Smooth muscle cell (in vitro differentiated cells): ENCODE measurements around the gene SMYD3. TPM values are rescaled to one million over a fixed set of nuclear protein-coding genes. Genes with fewer than 3 reads are reported as not detected.
A peak's percentile ranks its signal among the peaks of the same experiment; 100 is the strongest.

Experiments used
- DNase-seq: peaks from one replicate; lab custom pipeline; 2025; ENCODE audit not compliant: unreplicated experiment; lab: John Stamatoyannopoulos, UW
- H2AFZ ChIP-seq: fragments of 200-600 bp; sonication (generic); 2 replicates; pipeline ENCODE4 v1.6.0; 2016; ENCODE audit warnings: antibody characterized with exemption, low read depth, mild to moderate bottlenecking
- H3F3A ChIP-seq: fragments of 200-600 bp; sonication (generic); 2 replicates; pipeline ENCODE4 v1.6.0; 2017; ENCODE audit warnings: antibody characterized with exemption, low read depth
- H3K27ac ChIP-seq: fragments of 200-600 bp; sonication (generic); 2 replicates; pipeline ENCODE4 v1.5.1; 2016; ENCODE audit warnings: low read depth, mild to moderate bottlenecking
- H3K27me3 ChIP-seq: fragments of 200-600 bp; sonication (generic); 2 replicates; pipeline ENCODE4 v1.6.1; 2016; ENCODE audit warnings: low read depth, mild to moderate bottlenecking
- H3K36me3 ChIP-seq: fragments of 200-600 bp; sonication (generic); 2 replicates; pipeline ENCODE4 v1.5.1; 2016; ENCODE audit warnings: low read depth
- H3K4me1 ChIP-seq: fragments of 200-600 bp; sonication (generic); 2 replicates; pipeline ENCODE4 v1.5.1; 2016; ENCODE audit warnings: low read depth
- H3K4me2 ChIP-seq: fragments of 200-600 bp; sonication (generic); 2 replicates; pipeline ENCODE4 v1.6.0; 2016; ENCODE audit warnings: mild to moderate bottlenecking
- H3K4me3 ChIP-seq: fragments of 200-600 bp; sonication (generic); 2 replicates; pipeline ENCODE4 v1.5.1; 2016; ENCODE audit warnings: mild to moderate bottlenecking
- H3K79me2 ChIP-seq: fragments of 200-600 bp; sonication (generic); 2 replicates; pipeline ENCODE4 v1.6.0; 2016; ENCODE audit warnings: low read depth, mild to moderate bottlenecking
- H3K9ac ChIP-seq: fragments of 200-600 bp; sonication (generic); 2 replicates; pipeline ENCODE4 v1.6.0; 2016; ENCODE audit warnings: low read depth
- H3K9me3 ChIP-seq: fragments of 200-600 bp; sonication (generic); replicated peaks from 2 replicates; pipeline ENCODE4 v1.5.1; 2016; ENCODE audit warnings: low read depth
- H4K20me1 ChIP-seq: fragments of 200-600 bp; sonication (generic); 2 replicates; pipeline ENCODE4 v1.6.0; 2016; ENCODE audit warnings: low read depth
- CTCF ChIP-seq: fragments of 200-600 bp; sonication (generic); IDR thresholded peaks from 2 replicates; pipeline ENCODE4 v1.5.1; 2017; ENCODE audit warnings: borderline replicate concordance, mild to moderate bottlenecking, antibody characterized with exemption; ENCODE audit not compliant: insufficient read depth, poor library complexity, severe bottlenecking
- WGBS: methylation state at CpG from one replicate; pipeline ENCODE4 v1.1.7; 2016; ENCODE audit warnings: low lambda C conversion rate; 5-methylcytosine and 5-hydroxymethylcytosine counted together
- polyA plus RNA-seq: library from polyadenylated mRNA; unstranded; fragments of >200 nt; fragmentation: Nextera tagmentation; extraction: Ambion mirVana; gene quantifications from 2 replicates; pipeline ENCODE4 v1.2.1, GENCODE V29; 2016
- total RNA-seq: library from RNA; depleted of rRNA; stranded (reverse); fragments of >200 nt; gene quantifications from 2 replicates; pipeline ENCODE4 v1.2.3, GENCODE V29; 2014

Gene SMYD3
- total and polyA plus RNA-seq, 2 experiments from 2014 or later, result 162 to 301 TPM

GRCh38 chr1:245901565-245901964 is 605.5 kb downstream of the SMYD3 start:
- H3K4me3 ChIP-seq, result no peak overlapping the region
- H3K36me3 ChIP-seq, result peaks cover 6% of the 10 kb centered on the region
- H3K4me1 ChIP-seq, result no peaks in the 10 kb centered on the region
- no peak overlapping the region for H3K27ac ChIP-seq
- 95% methylated on average over 1 of the region's 1 CpG for WGBS
- no peaks in the 10 kb centered on the region for H3F3A ChIP-seq
- peaks cover 1% of the 10 kb centered on the region for H3K79me2 ChIP-seq
- H4K20me1 ChIP-seq, result no peaks in the 10 kb centered on the region
- TF ChIP-seq CTCF, result no peak
- H3K27me3 ChIP-seq, result no peaks in the 10 kb centered on the region
- no peak overlapping the region for H3K9ac ChIP-seq
- no peaks in the 10 kb centered on the region for H3K9me3 ChIP-seq
- H2AFZ ChIP-seq, result no peak overlapping the region
- no peak overlapping the region for H3K4me2 ChIP-seq
- no peak for DNase-seq

DNA sequence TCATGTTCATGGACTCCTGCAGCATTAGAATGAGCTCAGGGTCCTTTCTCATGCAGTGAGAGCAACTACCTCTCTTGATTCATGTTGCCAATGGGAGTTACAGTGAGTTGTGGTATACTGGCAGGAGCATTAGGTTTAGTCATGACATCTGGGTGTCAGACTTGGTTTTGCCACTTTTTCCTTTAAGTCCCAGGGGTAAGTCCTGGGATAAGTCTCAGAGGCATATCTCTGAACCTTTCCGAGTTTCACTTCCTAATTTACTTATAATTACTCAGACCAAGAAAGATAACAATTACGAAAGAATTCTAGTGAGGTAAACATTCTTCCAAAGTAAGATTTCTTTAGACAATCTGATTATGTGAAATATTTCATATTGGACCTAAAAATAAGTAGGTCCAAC is 606.0 kb downstream of the SMYD3 start:
- Histone ChIP-seq H3K4me3 (no peak overlapping the region), H3K79me2 (no peaks in the 10 kb centered on the region), H3K27me3 (no peaks in the 10 kb centered on the region), H3K9ac (no peak overlapping the region), H3K27ac (no peak overlapping the region), H2AFZ (no peak overlapping the region), H3K36me3 (peaks cover 6% of the 10 kb centered on the region), H3F3A (no peaks in the 10 kb centered on the region), H3K9me3 (no peaks in the 10 kb centered on the region), H3K4me2 (no peak overlapping the region), H4K20me1 (no peaks in the 10 kb centered on the region), H3K4me1 (no peaks in the 10 kb centered on the region)
- WGBS, result 66% methylated on average over 2 of the region's 2 CpGs
- no peak for TF ChIP-seq CTCF
- no peak for DNase-seq

GRCh38 chr1:245898581-245898980 is 608.5 kb downstream of the SMYD3 start:
- no peaks in the 10 kb centered on the region for H3K27me3 ChIP-seq
- no peak for DNase-seq
- TF ChIP-seq CTCF, result no peak
- no peak overlapping the region for H3K4me3 ChIP-seq
- H2AFZ ChIP-seq, result no peak overlapping the region
- H3K9me3 ChIP-seq, result no peaks in the 10 kb centered on the region
- WGBS, result 97% methylated on average over 2 of the region's 2 CpGs
- H3F3A ChIP-seq, result no peaks in the 10 kb centered on the region
- H3K27ac ChIP-seq, result no peak overlapping the region
- no peaks in the 10 kb centered on the region for H3K79me2 ChIP-seq
- H3K9ac ChIP-seq, result no peak overlapping the region
- peaks cover 8% of the 10 kb centered on the region for H3K36me3 ChIP-seq
- H3K4me2 ChIP-seq, result no peak overlapping the region
- no peaks in the 10 kb centered on the region for H3K4me1 ChIP-seq
- H4K20me1 ChIP-seq, result no peaks in the 10 kb centered on the region

GRCh38 chr1:245896258-245896657 is 610.8 kb downstream of the SMYD3 start:
- Histone ChIP-seq H3K4me2 (peak overlapping the region; percentile 25), H3K36me3 (peaks cover 16% of the 10 kb centered on the region), H4K20me1 (no peaks in the 10 kb centered on the region), H3F3A (no peaks in the 10 kb centered on the region), H3K4me1 (no peaks in the 10 kb centered on the region), H3K9me3 (no peaks in the 10 kb centered on the region), H3K4me3 (no peak overlapping the region), H3K9ac (no peak overlapping the region), H3K27ac (peak overlapping the region; percentile 69), H3K79me2 (no peaks in the 10 kb centered on the region), H2AFZ (no peak overlapping the region), H3K27me3 (no peaks in the 10 kb centered on the region)
- 91% methylated on average over 3 of the region's 3 CpGs for WGBS
- no peak for TF ChIP-seq CTCF
- no peak for DNase-seq
